ENCODE data around the gene PEPD.

PEPD gene

GRCh38 chr19:33344573-33344925, 177.0 kb downstream of the PEPD start:
- no peaks in the 10 kb centered on the region for H3K36me3 ChIP-seq (ENCODE audit: insufficient read depth, low read length)
- H2AFZ ChIP-seq (ENCODE audit: low read length), result no peak overlapping the region
- H3K27me3 ChIP-seq (ENCODE audit: insufficient read depth, low read length, poor library complexity, severe bottlenecking), result no peaks in the 10 kb centered on the region
- TF ChIP-seq, protein P1, sequence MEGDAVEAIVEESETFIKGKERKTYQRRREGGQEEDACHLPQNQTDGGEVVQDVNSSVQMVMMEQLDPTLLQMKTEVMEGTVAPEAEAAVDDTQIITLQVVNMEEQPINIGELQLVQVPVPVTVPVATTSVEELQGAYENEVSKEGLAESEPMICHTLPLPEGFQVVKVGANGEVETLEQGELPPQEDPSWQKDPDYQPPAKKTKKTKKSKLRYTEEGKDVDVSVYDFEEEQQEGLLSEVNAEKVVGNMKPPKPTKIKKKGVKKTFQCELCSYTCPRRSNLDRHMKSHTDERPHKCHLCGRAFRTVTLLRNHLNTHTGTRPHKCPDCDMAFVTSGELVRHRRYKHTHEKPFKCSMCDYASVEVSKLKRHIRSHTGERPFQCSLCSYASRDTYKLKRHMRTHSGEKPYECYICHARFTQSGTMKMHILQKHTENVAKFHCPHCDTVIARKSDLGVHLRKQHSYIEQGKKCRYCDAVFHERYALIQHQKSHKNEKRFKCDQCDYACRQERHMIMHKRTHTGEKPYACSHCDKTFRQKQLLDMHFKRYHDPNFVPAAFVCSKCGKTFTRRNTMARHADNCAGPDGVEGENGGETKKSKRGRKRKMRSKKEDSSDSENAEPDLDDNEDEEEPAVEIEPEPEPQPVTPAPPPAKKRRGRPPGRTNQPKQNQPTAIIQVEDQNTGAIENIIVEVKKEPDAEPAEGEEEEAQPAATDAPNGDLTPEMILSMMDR (conservative IDR thresholded peaks at IDR 0.05; ENCODE audit: low read length), result no peak
- TF ChIP-seq EZH2phosphoT487 (IDR thresholded peaks at IDR 0.05; ENCODE audit: borderline replicate concordance), result no peak
- H3K9ac ChIP-seq (ENCODE audit: low read depth, low read length, poor library complexity, severe bottlenecking), result no peak overlapping the region
- no peaks in the 10 kb centered on the region for H3K9me2 ChIP-seq (replicated peaks; ENCODE audit: low read depth, low read length)
- H3K4me2 ChIP-seq (ENCODE audit: low read depth, low read length, poor library complexity, severe bottlenecking), result no peak overlapping the region
- no peaks in the 10 kb centered on the region for H3K4me1 ChIP-seq (ENCODE audit: insufficient read depth, low read length, poor library complexity, severe bottlenecking)
- no peaks in the 10 kb centered on the region for H4K20me1 ChIP-seq (ENCODE audit: insufficient read depth, low read length, poor library complexity, severe bottlenecking)
- H3F3A ChIP-seq (ENCODE audit: low read depth), result no peaks in the 10 kb centered on the region
- no peak overlapping the region for H3K4me3 ChIP-seq (ENCODE audit: low read length, poor library complexity, severe bottlenecking)
- H3K79me2 ChIP-seq (ENCODE audit: insufficient read depth, low read length), result no peaks in the 10 kb centered on the region
- no peaks in the 10 kb centered on the region for H3K9me3 ChIP-seq (ENCODE audit: insufficient read depth, low read depth, low read length)

DNA sequence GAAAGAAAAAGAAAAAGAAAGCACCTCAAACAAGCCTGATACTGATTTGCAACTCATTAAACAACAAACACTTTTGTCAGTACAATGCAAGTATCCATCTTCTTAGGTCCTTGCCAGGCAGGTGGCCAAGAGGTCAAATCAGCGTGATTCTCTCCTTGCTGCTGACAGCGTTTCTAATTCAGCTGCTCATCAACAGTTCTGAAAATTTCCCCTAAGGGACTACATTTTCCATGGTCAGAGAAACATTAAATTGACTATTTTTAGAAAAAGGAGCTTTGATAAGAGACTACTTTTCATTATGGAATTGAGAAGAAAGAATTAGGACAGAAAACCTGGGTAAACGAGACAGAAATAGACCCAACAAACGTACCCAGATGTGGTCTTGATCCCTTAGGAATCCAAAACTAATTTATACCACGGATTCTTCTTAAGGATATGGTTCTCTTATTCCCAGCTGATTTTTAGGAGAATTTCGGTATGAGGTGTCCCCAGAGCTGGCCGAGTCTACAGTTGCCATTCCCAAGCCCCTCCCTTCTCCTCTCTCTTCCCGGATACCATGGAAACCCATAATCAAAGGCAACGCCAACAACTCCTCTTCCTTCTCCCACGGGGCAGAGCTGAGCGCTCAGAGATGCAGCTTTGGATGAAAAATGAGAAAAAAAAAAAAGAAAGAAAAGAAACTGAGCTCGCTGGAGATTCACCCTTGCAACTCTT, 177.6 kb downstream of the PEPD start:
- Histone ChIP-seq H3K4me2 (ENCODE audit: low read depth, low read length, poor library complexity, severe bottlenecking) (no peak overlapping the region), H3K9me3 (ENCODE audit: insufficient read depth, low read depth, low read length) (no peaks in the 10 kb centered on the region), H3K9me2 (replicated peaks; ENCODE audit: low read depth, low read length) (no peaks in the 10 kb centered on the region), H3K9ac (ENCODE audit: low read depth, low read length, poor library complexity, severe bottlenecking) (no peak overlapping the region), H3K27me3 (ENCODE audit: insufficient read depth, low read length, poor library complexity, severe bottlenecking) (no peaks in the 10 kb centered on the region), H3F3A (ENCODE audit: low read depth) (no peaks in the 10 kb centered on the region), H3K4me3 (ENCODE audit: low read length, poor library complexity, severe bottlenecking) (no peak overlapping the region), H3K36me3 (ENCODE audit: insufficient read depth, low read length) (no peaks in the 10 kb centered on the region), H3K79me2 (ENCODE audit: insufficient read depth, low read length) (no peaks in the 10 kb centered on the region), H2AFZ (ENCODE audit: low read length) (no peak overlapping the region), H4K20me1 (ENCODE audit: insufficient read depth, low read length, poor library complexity, severe bottlenecking) (no peaks in the 10 kb centered on the region), H3K4me1 (ENCODE audit: insufficient read depth, low read length, poor library complexity, severe bottlenecking) (no peaks in the 10 kb centered on the region)
- TF ChIP-seq, protein P1 (conservative IDR thresholded peaks at IDR 0.05; ENCODE audit: low read length), result no peak
- TF ChIP-seq EZH2phosphoT487 (IDR thresholded peaks at IDR 0.05; ENCODE audit: borderline replicate concordance), result no peak

DNA sequence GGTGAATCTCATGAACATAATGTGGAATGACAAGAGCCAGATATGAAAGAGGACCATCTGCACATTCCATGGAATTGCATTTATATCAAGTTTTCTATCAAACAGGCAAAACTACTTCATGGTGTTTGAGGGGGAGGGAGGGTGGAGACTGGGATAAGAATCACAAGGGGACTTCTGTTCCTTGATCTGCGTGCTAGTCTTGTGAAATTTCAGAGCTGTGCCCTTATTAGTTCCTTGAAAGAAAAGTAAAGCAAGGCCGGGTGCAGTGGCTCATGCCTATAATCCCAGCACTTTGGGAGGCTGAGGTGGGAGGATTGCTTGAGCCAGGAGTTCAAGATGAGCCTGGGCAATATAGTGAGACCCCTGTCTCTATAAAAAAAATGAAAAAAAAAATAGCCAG, 178.3 kb downstream of the PEPD start:
- no peaks in the 10 kb centered on the region for H3K79me2 ChIP-seq (ENCODE audit: insufficient read depth, low read length)
- H3K9me2 ChIP-seq (replicated peaks; ENCODE audit: low read depth, low read length), result no peaks in the 10 kb centered on the region
- H3K4me3 ChIP-seq (ENCODE audit: low read length, poor library complexity, severe bottlenecking), result no peak overlapping the region
- H3K9me3 ChIP-seq (ENCODE audit: insufficient read depth, low read depth, low read length), result no peaks in the 10 kb centered on the region
- H3K4me1 ChIP-seq (ENCODE audit: insufficient read depth, low read length, poor library complexity, severe bottlenecking), result no peaks in the 10 kb centered on the region
- no peaks in the 10 kb centered on the region for H3K36me3 ChIP-seq (ENCODE audit: insufficient read depth, low read length)
- H3K27me3 ChIP-seq (ENCODE audit: insufficient read depth, low read length, poor library complexity, severe bottlenecking), result no peaks in the 10 kb centered on the region
- no peak overlapping the region for H2AFZ ChIP-seq (ENCODE audit: low read length)
- no peaks in the 10 kb centered on the region for H4K20me1 ChIP-seq (ENCODE audit: insufficient read depth, low read length, poor library complexity, severe bottlenecking)
- TF ChIP-seq, protein P1 (conservative IDR thresholded peaks at IDR 0.05; ENCODE audit: low read length), result no peak
- no peak overlapping the region for H3K4me2 ChIP-seq (ENCODE audit: low read depth, low read length, poor library complexity, severe bottlenecking)
- H3F3A ChIP-seq (ENCODE audit: low read depth), result no peaks in the 10 kb centered on the region
- H3K9ac ChIP-seq (ENCODE audit: low read depth, low read length, poor library complexity, severe bottlenecking), result no peak overlapping the region
